K562 (cell line): ENCODE measurements around the gene SLC4A3. TPM values are rescaled to one million over a fixed set of nuclear protein-coding genes. Genes with fewer than 3 reads are reported as not detected.

ENCODE experiments used
- ATAC-seq: fragments of 200-7000 bp; cut with Tn5 transposase; 3 replicates; pipeline ENCODE4 v1.9.1; 2020; ENCODE audit warnings: moderate library complexity
- BruUV-seq: library from RNA; stranded (reverse); fragments of 400-500 nt; replicated peaks from 2 replicates; lab custom pipeline; 2021; lab: Mats Ljungman, UMichigan
- CTCF ChIA-PET: fragments of 300-600 bp; formaldehyde crosslinking; extraction: SDS; loops from one replicate; lab custom pipeline; 2021; ENCODE audit warnings: low intra/inter-chr PET ratio; lab: Yijun Ruan, JAX
- POLR2A ChIA-PET: fragments of 300-600, 350-650 bp; sonication (Branson Sonifier 250); formaldehyde crosslinking; extraction: SDS; loops from one replicate; lab custom pipeline; 2021; ENCODE audit warnings: antibody characterized with exemption, inconsistent platforms; lab: Yijun Ruan, JAX
- DNase-seq, 4 experiments: peaks; one replicate each; pipeline versions ENCODE4 v3.0.0 to v3.0.0-alpha.2; 2011 to 2018; ENCODE audit warnings: low spot score in 3 of 4, mixed read lengths in 3 of 4; ENCODE audit errors: extremely low read depth in 1 of 4
- FAIRE-seq: peaks from 2 replicates; lab custom pipeline; 2011; peaks lifted over from hg19 to GRCh38; lab: Jason Lieb, UNC
- H2AFZ ChIP-seq: 2 replicates; pipeline ENCODE4 v1.6.0; 2011; ENCODE audit warnings: low read depth, low read length, control low read depth, inconsistent platforms
- H3K27ac ChIP-seq: fragments of 200-600 bp; 3 replicates; pipeline ENCODE4 v1.8.0; 2011; ENCODE audit warnings: low read depth, mild to moderate bottlenecking, control low read depth, inconsistent platforms, low read length, moderate library complexity, mixed read lengths; ENCODE audit errors: extremely low read depth
- H3K27me3 ChIP-seq, 2 experiments: fragments of 300-600 bp in 1 of 2; 2 replicates in 1 of 2; 3 replicates in 1 of 2; pipeline versions ENCODE4 v1.6.0 to v1.8.0; 2011; ENCODE audit warnings: inconsistent platforms in 2 of 2, low read length in 2 of 2, mild to moderate bottlenecking in 1 of 2, mixed read lengths in 1 of 2, moderate library complexity in 1 of 2; ENCODE audit not compliant: control insufficient read depth in 2 of 2, insufficient read depth in 2 of 2
- H3K36me3 ChIP-seq: fragments of 300-600 bp; 3 replicates; pipeline ENCODE4 v1.8.0; 2011; ENCODE audit warnings: mild to moderate bottlenecking, low read length, inconsistent platforms; ENCODE audit not compliant: control insufficient read depth, insufficient read depth
- H3K4me1 ChIP-seq, 2 experiments: fragments of 200-600 bp in 1 of 2; replicated peaks in 1 of 2; 2 replicates in 1 of 2; 3 replicates in 1 of 2; pipeline versions ENCODE4 v1.5.1 to v1.8.0; 2011; ENCODE audit warnings: inconsistent platforms in 2 of 2, low read length in 2 of 2, mild to moderate bottlenecking in 1 of 2, mixed read lengths in 1 of 2, moderate library complexity in 1 of 2; ENCODE audit not compliant: control insufficient read depth in 2 of 2, insufficient read depth in 2 of 2
- H3K4me2 ChIP-seq: 2 replicates; pipeline ENCODE4 v1.6.1; 2011; ENCODE audit warnings: low read length, control low read depth, inconsistent platforms, mixed read lengths; ENCODE audit not compliant: insufficient read depth
- H3K4me3 ChIP-seq: fragments of 200-600 bp; sonication (generic), shearing (Covaris generic); 2 replicates; pipeline ENCODE4 v1.5.1; 2016; ENCODE audit warnings: control low read depth, inconsistent platforms
- H3K79me2 ChIP-seq: fragments of 200-600 bp; 3 replicates; pipeline ENCODE4 v1.8.0; 2011; ENCODE audit warnings: low read length, inconsistent platforms; ENCODE audit not compliant: control insufficient read depth, insufficient read depth
- H3K9ac ChIP-seq, 2 experiments: 2 replicates each; pipeline versions ENCODE4 v1.6.0 to v1.6.1; 2011; ENCODE audit warnings: low read depth in 2 of 2, low read length in 2 of 2, control low read depth in 1 of 2, inconsistent platforms in 1 of 2, mild to moderate bottlenecking in 1 of 2, mixed read lengths in 1 of 2; ENCODE audit not compliant: insufficient read depth in 1 of 2
- H3K9me1 ChIP-seq: one replicate; pipeline ENCODE4 v1.6.0; 2011; ENCODE audit warnings: inconsistent platforms, mild to moderate bottlenecking, low read length, moderate library complexity; ENCODE audit not compliant: control insufficient read depth, insufficient read depth
- H3K9me3 ChIP-seq: replicated peaks from 2 replicates; pipeline ENCODE4 v1.5.1; 2011; ENCODE audit warnings: low read depth, low read length, inconsistent platforms; ENCODE audit not compliant: control insufficient read depth, insufficient read depth
- H4K20me1 ChIP-seq: replicated peaks from 2 replicates; pipeline ENCODE4 v1.6.1; 2011; ENCODE audit warnings: low read length, inconsistent platforms, mixed read lengths; ENCODE audit not compliant: control insufficient read depth, insufficient read depth
- ARID1B ChIP-seq: fragments of 450-650 bp; IDR thresholded peaks from 2 replicates; pipeline ENCODE4 v1.6.1; 2016; ENCODE audit warnings: antibody characterized with exemption, mild to moderate bottlenecking, inconsistent platforms
- FIP1L1 ChIP-seq: fragments of 200-400 bp; formaldehyde crosslinking; IDR thresholded peaks from 2 replicates; pipeline ENCODE4 v1.6.1; 2018; ENCODE audit warnings: mild to moderate bottlenecking, low read depth, low read length; ENCODE audit not compliant: poor library complexity, severe bottlenecking
- HDGF ChIP-seq: fragments of 450-650 bp; IDR thresholded peaks from 2 replicates; pipeline ENCODE4 v1.6.1; 2016
- TRIM24 ChIP-seq, 2 experiments: fragments of 450-650 bp; IDR thresholded peaks; 2 replicates each; pipeline ENCODE4 v1.6.1; 2016
- ZBTB1 ChIP-seq: sonication (generic); formaldehyde crosslinking; IDR thresholded peaks from 2 replicates; pipeline ENCODE4 v1.8.1; 2023; ENCODE audit warnings: missing genetic modification reagents, low read depth, mild to moderate bottlenecking, borderline replicate concordance
- WGBS: fragments of 100-300 bp; shearing (Covaris generic); methylation state at CpG from one replicate; pipeline ENCODE4 v1.1.6; 2016; ENCODE audit warnings: low coverage, mixed read lengths; ENCODE audit not compliant: insufficient coverage; ENCODE audit errors: missing lambda C conversion rate; 5-methylcytosine and 5-hydroxymethylcytosine counted together
- in situ Hi-C: fragments of 300-500 bp; cut with MboI; formaldehyde crosslinking; loops from 4 replicates; pipeline ENCODE4 v1.15.0; 2018; ENCODE audit warnings: inconsistent platforms, mixed read lengths
- intact Hi-C: fragments of 100-400 bp; cut with micrococcal nuclease; formaldehyde crosslinking; loops from 2 replicates; pipeline ENCODE4 v1.14.2; 2022
- polyA plus RNA-seq, 8 experiments: library from polyadenylated mRNA; depleted of rRNA in 4 of 8; stranded (reverse) in 5 of 8; unstranded in 3 of 8; fragments of >200 nt; fragmentation: Nextera tagmentation in 2 of 8; fragmentation: Illumina TruSeq in 1 of 8; extraction: Ambion mirVana in 2 of 8; extraction: Trizol in 1 of 8; gene quantifications; 2 replicates each; pipeline versions ENCODE4 v1.2.1 to v1.2.3, GENCODE V29; 2011 to 2014; ENCODE audit warnings: inconsistent platforms in 1 of 8, missing spikeins in 1 of 8
- total RNA-seq, 7 experiments: library from RNA; depleted of rRNA in 6 of 7; stranded (reverse); fragments of >200 nt in 6 of 7; fragmentation: Illumina TruSeq in 2 of 7; extraction: Trizol in 2 of 7; gene quantifications; 2 replicates each; pipeline versions ENCODE4 v1.2.1 to v1.2.3, GENCODE V29; 2011 to 2021; ENCODE audit warnings: low replicate concordance in 1 of 7
- TF ChIP-seq, protein P1 (sequence below): fragments of 250-450 bp; sonication (Bioruptor Pico); IDR thresholded peaks from 2 replicates; pipeline ENCODE4 v1.4.0; 2020; ENCODE audit warnings: borderline replicate concordance
- TF ChIP-seq, protein P2 (sequence below): fragments of 450-650 bp; formaldehyde crosslinking; IDR thresholded peaks from 2 replicates; pipeline ENCODE4 v1.4.0; 2022; ENCODE audit warnings: missing genetic modification characterization
- TF ChIP-seq, protein P3 (sequence below): fragments of 250-450 bp; sonication (Bioruptor Pico); IDR thresholded peaks from 2 replicates; pipeline ENCODE4 v1.5.0; 2021; ENCODE audit warnings: mild to moderate bottlenecking, moderate library complexity

The SLC4A3 gene
- total and polyA plus RNA-seq, 9 of the 15 experiments (the other 6 are each of a cell fraction or from before 2014, with no cell fraction given): 0.04 to 0.31 (median 0.16) TPM; not detected in 5

DNA sequence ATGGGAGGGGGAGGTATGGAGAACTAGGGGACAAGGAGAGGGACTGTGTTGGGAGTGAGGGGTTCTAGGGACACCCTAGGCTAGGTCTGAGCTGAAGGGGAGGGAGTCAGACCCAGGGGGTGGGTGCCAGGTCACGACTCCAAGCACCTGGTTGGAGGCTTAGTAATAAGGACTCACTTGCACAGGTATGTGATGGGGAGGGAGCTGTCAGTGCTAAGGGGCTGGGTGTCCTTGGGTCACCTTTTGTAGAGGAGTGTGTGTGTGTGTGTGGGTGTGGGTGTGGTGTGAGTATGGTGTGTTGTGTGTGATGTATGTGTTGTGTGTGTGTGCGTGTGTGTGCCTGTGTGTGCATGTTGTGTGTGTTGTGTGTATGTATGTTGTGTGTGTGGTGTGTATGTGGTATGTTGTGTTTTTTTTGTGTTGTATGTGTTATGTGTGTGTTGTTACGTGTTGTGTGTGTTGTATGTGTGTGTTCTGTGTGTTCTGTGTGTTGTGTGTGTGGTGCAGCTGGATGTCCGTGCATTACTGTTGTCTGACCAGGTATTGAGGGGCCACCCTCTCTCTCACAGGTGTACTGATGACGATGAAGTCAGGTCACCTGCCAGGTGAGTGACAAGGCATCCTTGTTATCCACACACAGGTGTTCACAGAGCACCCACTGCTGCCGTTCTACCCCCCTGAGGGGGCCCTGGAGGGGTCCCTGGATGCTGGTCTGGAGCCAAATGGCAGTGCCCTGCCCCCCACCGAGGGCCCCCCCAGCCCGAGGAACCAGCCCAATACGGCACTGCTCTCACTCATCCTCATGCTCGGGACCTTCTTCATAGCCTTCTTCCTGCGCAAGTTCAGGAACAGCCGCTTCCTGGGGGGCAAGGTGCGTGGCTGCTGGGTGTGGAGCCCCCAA is 9.8 kb downstream of the SLC4A3 start:
- Histone ChIP-seq H3K9ac (no peak overlapping the region), H4K20me1 (no peaks in the 10 kb centered on the region), H3K4me2 (no peak overlapping the region), H3K27me3 (peaks cover 2 to 26% of the 10 kb centered on the region in 2 experiments; a peak in 3 of 5 replicates), H3K9me1 (no peaks in the 10 kb centered on the region), H3K4me3 (no peak overlapping the region), H3K9me3 (no peaks in the 10 kb centered on the region), H3K4me1 (peaks cover 10 to 53% of the 10 kb centered on the region in 2 experiments; a peak in 4 of 5 replicates), H3K79me2 (no peaks in the 10 kb centered on the region), H3K27ac (no peak overlapping the region), H2AFZ (no peak overlapping the region), H3K36me3 (no peaks in the 10 kb centered on the region)
- ATAC-seq (no peak), FAIRE-seq (no peak), DNase-seq (no peak)
- ChIA-PET CTCF (no interaction called here), POLR2A (interaction anchor here (0.9 kb wide), 1 partner anchor 10 kb away, joined by 3 read pairs; no protein-coding TSS in a partner anchor)
- BruUV-seq: no TSS peak
- intact Hi-C loops: no loop called here
- in situ Hi-C loops: no loop called here
- 3% methylated on average over 7 of the region's 13 CpGs for WGBS
- TF ChIP-seq FIP1L1 (no peak), HDGF (no peak), ARID1B (no peak), ZBTB1 (CRISPR knock-in tag) (no peak), TRIM24 (IDR thresholded peaks at IDR 0.05) (0 out of 4 replicates have a peak, but pooled peaks of 1 of the 2 experiments have one; percentile 15)
- TF ChIP-seq, protein P1, sequence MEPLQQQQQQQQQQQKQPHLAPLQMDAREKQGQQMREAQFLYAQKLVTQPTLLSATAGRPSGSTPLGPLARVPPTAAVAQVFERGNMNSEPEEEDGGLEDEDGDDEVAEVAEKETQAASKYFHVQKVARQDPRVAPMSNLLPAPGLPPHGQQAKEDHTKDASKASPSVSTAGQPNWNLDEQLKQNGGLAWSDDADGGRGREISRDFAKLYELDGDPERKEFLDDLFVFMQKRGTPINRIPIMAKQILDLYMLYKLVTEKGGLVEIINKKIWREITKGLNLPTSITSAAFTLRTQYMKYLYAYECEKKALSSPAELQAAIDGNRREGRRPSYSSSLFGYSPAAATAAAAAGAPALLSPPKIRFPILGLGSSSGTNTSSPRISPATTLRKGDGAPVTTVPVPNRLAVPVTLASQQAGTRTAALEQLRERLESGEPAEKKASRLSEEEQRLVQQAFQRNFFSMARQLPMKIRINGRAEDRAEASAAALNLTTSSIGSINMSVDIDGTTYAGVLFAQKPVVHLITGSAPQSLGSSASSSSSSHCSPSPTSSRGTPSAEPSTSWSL (CRISPR knock-in tag): no peak
- TF ChIP-seq, protein P2, sequence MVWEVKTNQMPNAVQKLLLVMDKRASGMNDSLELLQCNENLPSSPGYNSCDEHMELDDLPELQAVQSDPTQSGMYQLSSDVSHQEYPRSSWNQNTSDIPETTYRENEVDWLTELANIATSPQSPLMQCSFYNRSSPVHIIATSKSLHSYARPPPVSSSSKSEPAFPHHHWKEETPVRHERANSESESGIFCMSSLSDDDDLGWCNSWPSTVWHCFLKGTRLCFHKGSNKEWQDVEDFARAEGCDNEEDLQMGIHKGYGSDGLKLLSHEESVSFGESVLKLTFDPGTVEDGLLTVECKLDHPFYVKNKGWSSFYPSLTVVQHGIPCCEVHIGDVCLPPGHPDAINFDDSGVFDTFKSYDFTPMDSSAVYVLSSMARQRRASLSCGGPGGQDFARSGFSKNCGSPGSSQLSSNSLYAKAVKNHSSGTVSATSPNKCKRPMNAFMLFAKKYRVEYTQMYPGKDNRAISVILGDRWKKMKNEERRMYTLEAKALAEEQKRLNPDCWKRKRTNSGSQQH (CRISPR knock-in tag): 0 out of 2 replicates have a peak, but pooled peaks have one; percentile 16
- TF ChIP-seq, protein P3, sequence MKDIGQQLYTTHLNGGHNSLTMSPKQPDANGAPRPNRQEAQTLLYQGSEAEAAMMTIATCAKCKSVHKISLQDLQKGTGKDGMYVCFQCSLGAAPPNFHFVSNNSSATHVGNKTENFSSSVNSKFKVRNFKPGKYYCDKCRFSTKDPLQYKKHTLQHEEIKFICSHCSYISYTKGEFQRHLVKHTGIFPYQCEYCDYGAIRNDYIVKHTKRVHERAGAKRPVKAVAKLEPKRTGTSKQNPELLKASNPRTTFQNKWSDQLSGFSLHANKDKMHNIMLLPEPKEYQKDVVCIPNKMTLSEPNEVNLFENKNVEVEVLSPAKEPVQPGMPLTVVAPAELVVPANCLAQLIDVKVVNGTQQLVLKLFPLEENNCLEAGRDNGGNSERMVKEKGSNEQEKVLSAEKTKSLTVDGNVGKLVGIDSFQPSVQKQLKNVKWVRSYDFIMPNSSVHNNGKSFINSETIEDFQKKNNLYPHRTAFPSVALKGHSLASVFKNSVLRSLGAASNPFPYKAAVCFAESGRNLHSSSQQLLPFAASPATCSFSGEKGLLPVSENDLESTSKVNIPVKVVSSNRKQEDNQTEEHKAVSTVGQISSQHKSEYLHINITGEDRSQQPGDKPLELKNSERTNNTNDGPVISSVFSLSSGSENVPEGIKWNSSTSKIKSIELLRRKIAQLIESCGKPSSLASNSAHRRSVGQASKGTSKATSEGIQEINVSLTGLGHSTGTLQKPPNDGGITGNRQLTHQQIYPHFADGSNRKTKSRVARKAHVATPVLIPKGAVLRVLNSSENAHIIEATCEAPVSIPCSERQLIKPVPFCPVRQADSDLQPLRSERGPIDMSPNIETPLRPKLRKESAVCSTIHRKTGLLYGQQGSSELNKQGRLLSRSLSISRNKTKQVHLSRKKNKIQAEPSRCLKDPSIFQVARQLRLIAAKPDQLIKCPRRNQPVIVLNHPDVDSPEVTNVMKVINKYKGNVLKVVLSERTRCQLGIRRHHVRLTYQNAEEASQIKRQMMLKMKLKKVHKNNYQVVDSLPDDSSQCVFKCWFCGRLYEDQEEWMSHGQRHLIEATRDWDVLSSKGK (CRISPR knock-in tag): no peak
